GM19099 (cell line): Measurements from ENCODE around the gene LYSET.
A peak's percentile ranks its signal among the peaks of the same experiment; 100 is the strongest.

ENCODE experiments used
- POLR2A ChIP-seq: IDR thresholded peaks from 3 replicates; pipeline ENCODE4 v1.6.1; 2011; ENCODE audit warnings: low read depth; ENCODE audit not compliant: insufficient read length; ENCODE audit errors: extremely low read depth

The LYSET gene

GRCh38 chr14:93173943-93174395 is 11.1 kb upstream of the LYSET start:
- TF ChIP-seq POLR2A: no peak

- no peak for TF ChIP-seq POLR2A
Observed at GRCh38 chr14:93175492-93175891, 9.6 kb upstream of the LYSET start.

GRCh38 chr14:93183596-93184317 is 1.4 kb upstream of the LYSET start:
- TF ChIP-seq POLR2A: no peak

- TF ChIP-seq POLR2A: no peak
Observed at GRCh38 chr14:93185349-93185720, 218 bp downstream of the LYSET start.

GRCh38 chr14:93186466-93186865 is 1.3 kb downstream of the LYSET start:
- no peak for TF ChIP-seq POLR2A

GRCh38 chr14:93186956-93187355 is 1.8 kb downstream of the LYSET start:
- TF ChIP-seq POLR2A: no peak

- no peak for TF ChIP-seq POLR2A
Observed at GRCh38 chr14:93195316-93195999, 10.3 kb downstream of the LYSET start.

GRCh38 chr14:93199031-93199430 is 13.9 kb downstream of the LYSET start:
- no peak for TF ChIP-seq POLR2A

GRCh38 chr14:93200553-93200952 is 15.4 kb downstream of the LYSET start:
- no peak for TF ChIP-seq POLR2A

- TF ChIP-seq POLR2A: no peak
Observed at GRCh38 chr14:93201155-93201704, 16.1 kb downstream of the LYSET start.

- peak; percentile 88 for TF ChIP-seq POLR2A
Observed at GRCh38 chr14:93206793-93207467, 21.8 kb downstream of the LYSET start, which contains the start of the genes GON7 and UBR7. TSS of gene GON7 (minus strand) at chr14:93207065. CDS start at chr14:93207037, 28 bp downstream. TSS of gene UBR7 (plus strand) at chr14:93207256. CDS start at chr14:93207292, 36 bp downstream.

GRCh38 chr14:93207468-93208308 is 22.6 kb downstream of the LYSET start:
- no peak for TF ChIP-seq POLR2A

GRCh38 chr14:93212432-93212831 is 27.3 kb downstream of the LYSET start:
- no peak for TF ChIP-seq POLR2A

GRCh38 chr14:93214598-93214997 is 29.5 kb downstream of the LYSET start:
- no peak for TF ChIP-seq POLR2A
